ENCODE measurements around the gene ANTXR1.

The ANTXR1 gene

DNA sequence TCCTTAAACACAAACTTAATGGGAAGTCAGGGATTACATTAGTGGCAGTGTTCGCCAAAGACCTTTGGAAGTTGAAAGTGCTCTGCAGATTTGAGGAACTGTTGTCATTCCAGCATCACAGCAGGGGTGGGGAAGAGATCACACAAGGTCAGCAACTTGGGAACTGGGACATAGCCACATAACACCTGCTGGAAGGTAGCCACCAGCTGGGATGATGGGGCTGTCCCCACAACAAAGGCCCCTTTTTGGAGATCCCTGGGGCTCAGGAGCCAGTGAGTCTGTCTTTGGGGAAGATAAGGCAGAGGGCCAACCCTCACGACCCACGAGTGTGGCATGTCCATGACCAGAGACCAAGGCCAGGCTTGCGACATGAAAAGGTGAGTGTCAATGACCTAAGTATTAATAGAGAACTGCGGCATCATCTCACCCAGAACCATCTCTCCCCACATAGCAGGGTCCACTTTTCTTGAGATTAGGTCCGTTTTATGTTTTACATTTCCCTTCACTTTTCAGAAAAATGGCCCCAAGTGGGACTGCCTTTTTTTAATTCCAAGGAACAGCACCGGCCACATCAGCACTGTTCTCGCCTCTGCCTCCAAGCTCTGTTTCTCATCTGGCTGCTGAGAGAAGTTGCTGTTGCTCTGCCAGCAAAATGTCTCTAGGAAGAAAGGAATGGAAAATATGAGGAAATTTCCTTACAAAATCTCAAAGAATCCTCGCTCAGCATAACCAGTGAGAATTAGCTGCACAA lies 267.1 kb downstream of the ANTXR1 start:
- no peak for DNase-seq (ENCODE audit: low read depth)

DNA sequence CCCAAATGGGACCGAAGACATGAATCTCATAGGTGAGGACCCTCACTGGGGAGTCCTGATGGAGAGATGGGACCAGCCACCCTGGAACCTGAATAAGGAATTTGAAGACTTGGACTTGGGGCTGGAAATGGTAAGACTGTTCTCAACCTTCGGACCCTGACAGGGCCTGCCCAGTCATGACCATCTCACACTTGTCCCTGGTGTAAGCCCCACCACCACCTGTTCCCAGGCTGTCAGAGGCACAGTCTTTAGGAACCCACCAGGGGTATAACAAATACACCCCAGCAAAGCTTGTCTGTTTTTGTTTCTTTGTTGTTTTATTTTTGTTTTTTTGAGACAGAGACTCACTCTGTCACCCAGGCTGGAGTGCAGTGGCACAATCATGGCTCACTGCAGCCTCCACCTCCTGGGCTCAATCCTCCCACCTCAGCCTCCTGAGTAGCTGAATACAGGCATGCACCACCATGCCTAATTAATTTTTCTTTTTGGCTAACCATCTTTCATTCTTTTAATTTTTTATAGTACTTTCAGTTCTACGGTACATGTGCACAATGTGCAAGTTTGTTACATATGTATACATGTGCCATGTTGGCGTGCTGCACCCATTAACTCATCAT lies 267.9 kb downstream of the ANTXR1 start:
- DNase-seq (ENCODE audit: low read depth) = no peak

DNA sequence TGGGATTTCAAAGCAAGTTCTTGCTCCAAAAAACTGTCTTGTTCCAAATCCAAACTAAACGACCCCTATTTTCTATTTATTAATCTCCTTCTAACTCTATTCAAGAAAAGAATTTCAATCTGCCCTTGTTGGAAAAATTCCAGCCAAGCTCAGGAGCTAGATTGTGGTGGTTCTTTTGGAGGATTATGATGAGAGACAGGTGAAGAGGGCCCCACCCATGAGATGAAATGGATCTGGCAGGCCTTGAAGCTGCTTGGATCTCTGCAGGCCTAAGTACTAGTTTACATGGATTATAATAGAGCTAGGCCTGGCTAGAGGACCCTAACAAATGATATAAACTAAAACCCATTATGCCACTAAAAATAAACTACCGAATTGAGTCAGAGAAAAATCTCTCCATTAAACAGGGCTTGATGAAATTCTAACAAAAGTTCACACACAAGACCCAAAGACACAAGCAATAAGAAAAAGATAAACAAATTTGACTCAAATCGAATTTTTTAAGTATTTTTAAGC lies 272.5 kb downstream of the ANTXR1 start:
- DNase-seq (ENCODE audit: low read depth) = no peak

DNA sequence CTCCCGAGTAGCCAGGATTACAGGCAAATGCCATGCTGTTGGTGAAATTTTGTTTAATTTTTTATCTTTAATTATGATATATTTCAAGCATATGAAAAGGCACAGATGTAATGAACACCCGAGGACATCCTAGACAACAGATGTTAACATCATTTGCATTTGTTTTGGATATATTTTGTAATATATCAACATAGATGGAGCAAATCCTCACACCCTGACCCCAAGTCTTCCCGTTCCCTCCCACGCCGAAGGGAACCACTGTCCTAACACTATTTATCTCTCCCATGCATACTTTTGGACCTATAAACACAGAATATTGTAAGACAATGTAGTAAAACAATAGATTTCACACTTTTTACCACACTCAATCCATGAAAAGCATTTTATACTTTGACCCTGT lies 274.6 kb downstream of the ANTXR1 start:
- DNase-seq (ENCODE audit: low read depth) = no peak

DNA sequence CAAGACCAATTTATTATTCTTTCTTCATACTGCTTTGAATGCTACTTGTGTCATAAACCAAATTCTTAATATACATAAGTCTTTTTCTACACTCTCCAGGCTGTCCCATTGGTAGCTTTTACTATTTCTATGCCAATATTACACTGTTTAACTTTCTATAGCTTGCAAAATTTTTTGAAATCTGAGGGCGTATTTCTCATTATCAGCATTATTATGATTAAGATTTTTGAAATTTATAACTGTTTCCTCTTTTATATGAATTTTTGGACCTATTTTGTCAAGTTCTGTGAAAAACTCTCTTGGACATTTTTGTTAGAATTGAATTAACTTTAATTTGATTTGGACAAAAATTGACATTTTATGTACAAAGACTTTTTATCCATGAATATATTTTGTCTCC lies 275.4 kb downstream of the ANTXR1 start:
- DNase-seq (ENCODE audit: low read depth) = no peak

DNA sequence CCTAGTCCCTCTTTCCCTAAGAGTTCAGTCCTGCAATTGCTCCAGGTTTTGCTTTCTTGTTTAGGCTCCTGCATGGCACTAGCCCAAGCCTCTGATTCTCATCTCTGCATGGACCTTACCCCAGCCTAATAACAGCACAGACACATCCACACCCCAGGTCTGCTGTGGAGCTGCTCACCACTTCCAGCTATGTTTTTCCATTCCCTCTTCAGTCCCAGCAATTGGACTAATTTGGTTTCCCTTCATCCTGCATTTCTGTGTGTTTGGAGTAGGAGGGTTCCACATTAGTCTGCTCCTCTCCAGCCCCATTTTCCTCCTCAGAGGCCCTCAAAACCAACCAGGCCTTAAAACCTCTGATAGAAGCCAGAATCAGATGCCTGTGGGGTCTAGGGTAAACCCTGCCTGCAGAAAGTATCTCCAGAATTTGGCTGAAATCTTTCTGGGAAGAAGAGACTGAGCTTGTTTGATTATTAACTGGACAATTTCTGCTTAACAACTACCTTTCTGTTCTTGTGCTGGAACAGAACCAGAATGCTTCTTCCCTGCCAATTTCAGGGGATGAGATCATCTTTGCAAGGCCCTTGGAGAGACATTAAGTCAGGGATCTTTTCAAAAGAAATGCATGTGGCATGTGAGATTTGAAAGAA lies 278.1 kb downstream of the ANTXR1 start:
- DNase-seq (ENCODE audit: low read depth) = no peak

DNA sequence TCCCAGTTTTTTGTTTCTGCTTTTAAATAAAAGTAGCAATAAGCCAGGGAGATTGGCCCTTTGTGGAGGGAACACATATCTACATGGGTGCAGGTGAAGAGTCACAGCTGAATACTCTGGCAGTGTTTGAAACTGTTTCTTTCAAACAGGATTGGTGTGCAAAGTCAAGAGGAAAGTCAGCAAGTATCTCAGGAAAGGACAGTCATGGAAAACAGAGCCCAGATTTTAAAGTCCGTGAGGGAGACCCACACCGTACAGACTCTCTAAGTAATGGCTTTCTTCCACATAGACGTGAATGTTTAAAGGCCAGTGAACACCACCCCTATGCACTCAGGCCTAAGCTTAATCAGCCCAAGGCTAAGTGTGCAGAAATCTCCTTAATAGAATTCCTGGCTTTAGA lies 278.7 kb downstream of the ANTXR1 start:
- no peak for DNase-seq (ENCODE audit: low read depth)

DNA sequence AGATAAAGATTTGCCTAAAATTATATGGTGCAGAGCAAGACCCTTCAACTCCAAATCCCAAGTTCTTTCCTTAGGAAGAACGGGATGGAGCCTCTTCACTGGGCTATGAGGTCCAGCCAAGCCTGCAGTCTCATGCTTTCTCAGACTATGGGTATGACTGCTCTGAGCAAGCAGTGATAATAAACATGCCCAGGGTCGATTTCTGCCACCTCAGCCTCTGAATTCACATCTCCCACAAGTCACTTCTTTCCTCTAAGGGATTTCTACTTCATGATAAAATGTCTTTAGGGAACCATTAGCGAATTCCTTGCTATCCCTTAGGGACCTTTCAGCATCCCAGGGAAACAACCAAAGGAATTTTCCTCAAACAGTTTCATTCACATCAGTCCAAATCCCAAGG lies 279.3 kb downstream of the ANTXR1 start:
- DNase-seq (ENCODE audit: low read depth) = no peak

DNA sequence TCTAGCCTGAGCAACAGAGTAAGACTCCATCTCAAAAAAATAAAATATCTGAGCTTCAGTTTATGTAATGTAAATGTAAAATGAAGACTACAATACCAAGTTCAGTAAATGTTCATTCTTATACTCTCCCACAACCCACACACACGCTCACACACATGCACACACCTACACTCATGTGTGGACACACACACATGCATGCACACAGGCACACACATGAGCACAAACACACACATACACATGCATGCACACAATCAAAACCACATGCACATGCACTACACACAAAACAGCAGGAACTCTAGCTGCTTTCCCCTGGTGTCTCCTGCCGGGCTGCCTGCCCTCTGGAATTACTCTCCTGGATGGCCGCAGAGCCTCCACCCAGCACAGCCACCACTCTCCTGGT lies 283.4 kb downstream of the ANTXR1 start:
- no peak for DNase-seq (ENCODE audit: low read depth)

- DNase-seq (ENCODE audit: low read depth) = no peak
Observed at GRCh38 chr2:69297216-69297615, 284.2 kb downstream of the ANTXR1 start.

DNA sequence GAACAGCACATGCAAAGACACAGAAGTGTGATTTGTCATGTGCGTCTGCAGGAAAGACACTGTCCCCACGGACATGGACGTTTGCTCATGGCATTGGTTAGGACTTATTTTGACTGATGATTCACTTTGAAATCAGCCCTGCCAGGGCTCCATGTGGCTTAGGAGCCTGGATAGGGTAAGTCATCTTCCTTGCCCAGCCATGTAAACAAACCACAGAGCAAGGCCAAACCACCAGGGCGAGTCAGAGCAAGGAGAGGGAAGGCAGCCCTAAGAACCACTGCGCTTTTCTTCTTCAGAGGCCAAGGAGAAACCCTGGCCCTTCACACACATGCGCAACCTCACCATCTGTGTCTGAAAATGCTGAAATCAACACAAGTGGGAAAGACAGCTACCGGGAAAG lies 285.3 kb downstream of the ANTXR1 start:
- DNase-seq (ENCODE audit: low read depth) = no peak

DNA sequence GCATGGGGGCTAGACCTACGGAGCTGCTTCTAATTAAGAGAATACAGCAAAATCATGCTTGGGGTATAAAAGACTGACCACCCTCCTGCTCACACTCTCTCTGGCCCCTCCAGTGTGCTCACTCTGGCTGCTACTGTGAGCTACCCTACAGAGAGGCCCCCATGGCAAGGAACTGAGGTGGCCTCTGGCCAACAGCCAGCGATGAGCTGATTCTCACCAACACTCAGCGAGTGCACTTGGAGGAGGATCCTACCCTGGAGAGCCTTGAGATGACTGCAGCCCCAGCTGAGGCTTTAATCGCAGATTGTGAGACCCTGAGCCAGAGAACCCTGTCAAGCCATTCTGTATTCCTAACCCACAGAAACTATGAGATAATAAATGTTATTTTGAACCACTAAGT lies 285.9 kb downstream of the ANTXR1 start:
- DNase-seq (ENCODE audit: low read depth) = no peak
